Ascending aorta (tissue), 2 donors: ENCODE results near the gene TTC34. TPM values are rescaled to one million over a fixed set of nuclear protein-coding genes. Genes with fewer than 3 reads are reported as not detected.

ENCODE experiments used
- DNase-seq, 2 donors: peaks; one replicate each; pipeline ENCODE4 v3.0.0-alpha.2; 2019; ENCODE audit warnings: low spot score in 2 of 2
- H3K27ac ChIP-seq, 2 donors: fragments of 200-600 bp; sonication (generic); one replicate each; pipeline ENCODE4 v1.5.1; 2016 to 2017; ENCODE audit warnings: mild to moderate bottlenecking in 1 of 2
- H3K27me3 ChIP-seq: fragments of 200-600 bp; sonication (generic); one replicate; pipeline ENCODE4 v1.5.1; 2017
- H3K36me3 ChIP-seq, 2 donors: fragments of 200-600 bp; sonication (generic); one replicate each; pipeline ENCODE4 v1.5.1; 2016
- H3K4me1 ChIP-seq, 2 donors: fragments of 200-600 bp; sonication (generic); one replicate each; pipeline ENCODE4 v1.5.1; 2016 to 2017; ENCODE audit warnings: mild to moderate bottlenecking in 1 of 2
- H3K4me3 ChIP-seq, 2 donors: fragments of 200-600 bp; sonication (generic); one replicate each; pipeline ENCODE4 v1.5.1; 2016 to 2017; ENCODE audit warnings: mild to moderate bottlenecking in 1 of 2
- H3K9me3 ChIP-seq, 2 donors: fragments of 200-600 bp; sonication (generic); one replicate each; pipeline ENCODE4 v1.5.1; 2016
- CTCF ChIP-seq, 3 experiments: fragments of 200-600 bp in 2 of 3; fragments of 450-650 bp in 1 of 3; sonication (generic) in 2 of 3; IDR thresholded peaks; one replicate each; pipeline ENCODE4 v1.5.1; 2016 to 2019; ENCODE audit warnings: antibody characterized with exemption in 3 of 3, mild to moderate bottlenecking in 1 of 3, moderate library complexity in 1 of 3
- intact Hi-C: fragments of 100-400 bp; cut with DNase I; formaldehyde crosslinking; loops from one replicate; pipeline ENCODE4 v1.15.1; 2023
- total RNA-seq: library from RNA; depleted of rRNA; stranded (reverse); fragments of >200 nt; gene quantifications from one replicate; pipeline ENCODE4 v1.1.0, GENCODE V29; 2016

TTC34 gene, protein sequence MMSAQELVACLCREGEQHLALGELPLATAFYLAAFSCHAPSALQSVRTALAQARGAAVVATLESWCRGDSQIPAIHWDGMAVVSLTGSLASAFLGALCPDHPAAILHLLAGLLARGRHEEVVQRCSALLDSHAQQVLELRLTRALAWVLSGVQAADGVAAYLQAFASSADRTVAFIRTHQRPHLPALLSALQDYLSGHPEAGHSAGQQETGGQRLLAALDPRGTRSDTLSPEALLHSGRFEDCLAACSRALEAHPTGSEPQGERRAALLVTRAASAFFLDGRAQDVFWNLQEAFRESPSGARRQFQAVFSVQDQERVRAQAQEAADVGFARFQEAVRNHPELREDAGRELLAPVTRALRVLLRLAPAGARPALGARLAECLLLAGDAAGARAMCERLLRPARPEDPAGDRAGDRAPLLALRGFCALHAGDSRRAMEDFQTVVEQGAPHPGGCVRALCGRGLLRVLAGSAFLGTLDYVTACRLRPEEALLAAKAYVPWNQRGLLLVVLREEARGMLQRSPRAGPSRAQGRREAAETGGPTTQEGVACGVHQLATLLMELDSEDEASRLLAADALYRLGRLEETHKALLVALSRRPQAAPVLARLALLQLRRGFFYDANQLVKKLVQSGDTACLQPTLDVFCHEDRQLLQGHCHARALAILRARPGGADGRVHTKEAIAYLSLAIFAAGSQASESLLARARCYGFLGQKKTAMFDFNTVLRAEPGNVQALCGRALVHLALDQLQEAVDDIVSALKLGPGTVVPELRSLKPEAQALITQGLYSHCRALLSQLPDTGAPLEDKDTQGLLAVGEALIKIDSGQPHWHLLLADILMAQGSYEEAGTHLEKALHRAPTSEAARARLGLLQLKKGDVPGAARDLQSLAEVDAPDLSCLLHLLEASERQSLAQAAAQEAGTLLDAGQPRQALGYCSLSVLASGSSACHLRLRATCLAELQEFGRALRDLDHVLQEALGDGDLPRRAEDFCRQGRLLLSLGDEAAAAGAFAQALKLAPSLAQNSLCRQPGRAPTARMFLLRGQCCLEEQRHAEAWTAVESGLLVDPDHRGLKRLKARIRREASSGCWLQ
- 0.75 TPM for total RNA-seq

- H3K27me3 ChIP-seq, result no peaks in the 10 kb centered on the region
- no peak within 1 kb of the TSS for H3K4me3 ChIP-seq
- TF ChIP-seq CTCF (IDR thresholded peaks at IDR 0.05), result peak in 2 of 3 experiments; percentile 13 to 30
- intact Hi-C loops, result no loop called here
- no peaks in the 10 kb centered on the region for H3K4me1 ChIP-seq
- H3K27ac ChIP-seq, result no peak within 1 kb of the TSS
- no peaks in the 10 kb centered on the region for H3K9me3 ChIP-seq
- no peaks in the 10 kb centered on the region for H3K36me3 ChIP-seq
- DNase-seq, result no peak
These were observed at the start of gene TTC34 for GRCh38 chr1:2801535-2802291. TSS of gene TTC34 (minus strand) at chr1:2801693. CDS start at chr1:2800827, 866 bp downstream.

DNA sequence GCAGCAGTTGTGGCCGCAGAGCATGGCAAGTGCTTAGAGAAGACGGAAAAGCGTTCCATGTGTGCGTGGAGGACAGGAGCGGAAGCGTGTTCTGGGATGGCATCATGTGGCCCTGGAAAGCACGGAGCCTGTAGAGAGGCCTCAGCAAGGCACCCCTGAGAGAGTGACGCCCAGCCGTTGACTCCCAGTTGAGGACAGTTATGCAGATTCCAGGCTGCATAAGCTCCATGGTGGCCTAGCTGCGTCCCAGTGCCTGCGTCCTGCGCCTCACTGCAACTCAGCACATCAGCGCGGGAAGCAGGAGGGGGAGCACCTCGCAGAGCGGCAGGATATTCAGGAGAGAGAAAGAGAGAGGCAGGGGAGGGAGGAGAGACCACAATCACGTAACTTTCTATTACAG is 49.0 kb upstream of the TTC34 start:
- Histone ChIP-seq H3K27me3 (no peaks in the 10 kb centered on the region), H3K4me3 (no peak overlapping the region), H3K27ac (no peak overlapping the region), H3K36me3 (no peaks in the 10 kb centered on the region), H3K9me3 (no peaks in the 10 kb centered on the region), H3K4me1 (no peaks in the 10 kb centered on the region)
- DNase-seq, result no peak
- intact Hi-C loops, result no loop called here
- no peak for TF ChIP-seq CTCF (IDR thresholded peaks at IDR 0.05)

GRCh38 chr1:2848006-2848670 is 46.6 kb upstream of the TTC34 start:
- Histone ChIP-seq H3K4me1 (no peaks in the 10 kb centered on the region), H3K27me3 (no peaks in the 10 kb centered on the region), H3K9me3 (no peaks in the 10 kb centered on the region), H3K36me3 (no peaks in the 10 kb centered on the region), H3K27ac (no peak overlapping the region), H3K4me3 (no peak overlapping the region)
- TF ChIP-seq CTCF (IDR thresholded peaks at IDR 0.05), result no peak
- DNase-seq, result no peak
- intact Hi-C loops, result no loop called here

DNA sequence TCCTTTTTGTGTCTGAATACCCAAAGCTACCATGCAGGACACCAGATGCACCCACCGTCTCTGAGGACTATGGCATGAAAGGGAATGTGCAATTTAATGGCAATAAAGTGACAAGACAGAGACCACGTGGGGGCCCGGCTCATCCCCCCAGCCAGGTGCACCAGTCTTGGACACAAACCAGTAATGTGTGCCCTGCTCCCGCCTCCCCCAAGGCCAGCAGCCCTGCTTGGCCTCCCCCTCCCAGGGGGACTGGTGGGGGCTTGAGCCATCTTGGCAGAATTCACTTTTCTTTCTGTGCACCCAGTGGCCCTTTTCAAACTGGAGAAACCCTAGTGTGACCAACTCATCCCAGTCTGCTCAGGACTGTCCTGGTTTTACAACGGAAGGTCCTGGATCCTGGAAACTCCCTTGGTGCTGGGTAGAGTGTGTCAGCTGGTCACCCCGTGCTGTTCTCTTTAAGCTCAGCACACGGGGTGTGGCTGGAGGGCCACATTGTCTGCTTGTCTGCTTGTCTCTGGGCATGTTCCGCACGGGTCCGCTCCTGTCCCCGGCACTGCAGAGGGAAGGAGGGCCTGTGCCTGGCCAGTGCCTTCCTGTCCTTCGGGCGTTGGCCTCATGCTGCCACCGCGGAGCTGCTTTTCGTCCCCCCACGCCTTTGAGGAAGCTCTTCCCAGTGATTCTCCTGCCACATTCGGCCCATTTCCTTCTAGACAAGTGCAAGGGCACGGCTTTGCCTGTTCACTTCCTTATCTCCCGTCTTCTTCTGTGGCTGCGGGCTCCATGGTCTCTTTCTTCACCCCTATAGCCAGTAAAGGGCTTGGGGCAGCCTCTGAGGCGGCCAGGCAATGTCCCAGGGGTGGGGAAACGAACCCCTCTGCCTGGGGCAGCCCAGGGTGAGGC is 45.8 kb upstream of the TTC34 start:
- DNase-seq, result no peak
- intact Hi-C loops, result no loop called here
- no peaks in the 10 kb centered on the region for H3K9me3 ChIP-seq
- no peaks in the 10 kb centered on the region for H3K36me3 ChIP-seq
- H3K27me3 ChIP-seq, result no peaks in the 10 kb centered on the region
- H3K4me1 ChIP-seq, result no peaks in the 10 kb centered on the region
- no peak overlapping the region for H3K27ac ChIP-seq
- TF ChIP-seq CTCF (IDR thresholded peaks at IDR 0.05), result no peak
- no peak overlapping the region for H3K4me3 ChIP-seq
